OCI-LY3 (cell line): ENCODE results near the gene UNC5C.

ENCODE experiments used
- EZH2phosphoT487 ChIP-seq: fragments of 200-600 bp; shearing (Covaris generic); IDR thresholded peaks from 2 replicates; pipeline ENCODE4 v1.6.1; 2018; ENCODE audit warnings: antibody characterized with exemption, mixed run types, low read depth
- TF ChIP-seq, protein P1 (sequence below): fragments of 200-600, 300-600 bp; sonication (generic); IDR thresholded peaks from 2 replicates; pipeline ENCODE4 v1.5.1; 2014; ENCODE audit warnings: antibody characterized with exemption, low read length, low read depth

DNA sequence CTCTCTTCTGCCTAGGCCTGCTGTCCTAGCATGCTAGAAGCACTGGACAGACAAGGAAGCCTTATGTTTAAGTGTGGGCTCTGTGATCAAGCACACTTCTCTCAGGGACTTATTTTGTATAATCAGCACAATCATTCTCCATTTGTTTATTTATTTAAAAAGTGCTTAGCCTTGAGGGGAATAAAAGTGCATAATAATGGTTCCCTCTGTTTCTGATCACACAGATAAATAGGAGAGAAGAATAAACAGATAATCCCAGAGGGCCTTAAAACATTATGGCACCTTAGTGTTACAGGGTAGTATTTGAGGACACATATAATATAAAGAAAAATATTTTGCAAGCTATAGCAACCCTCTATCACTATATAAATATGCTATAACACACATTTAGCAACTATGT is 146.5 kb downstream of the UNC5C start:
- TF ChIP-seq, protein P1, sequence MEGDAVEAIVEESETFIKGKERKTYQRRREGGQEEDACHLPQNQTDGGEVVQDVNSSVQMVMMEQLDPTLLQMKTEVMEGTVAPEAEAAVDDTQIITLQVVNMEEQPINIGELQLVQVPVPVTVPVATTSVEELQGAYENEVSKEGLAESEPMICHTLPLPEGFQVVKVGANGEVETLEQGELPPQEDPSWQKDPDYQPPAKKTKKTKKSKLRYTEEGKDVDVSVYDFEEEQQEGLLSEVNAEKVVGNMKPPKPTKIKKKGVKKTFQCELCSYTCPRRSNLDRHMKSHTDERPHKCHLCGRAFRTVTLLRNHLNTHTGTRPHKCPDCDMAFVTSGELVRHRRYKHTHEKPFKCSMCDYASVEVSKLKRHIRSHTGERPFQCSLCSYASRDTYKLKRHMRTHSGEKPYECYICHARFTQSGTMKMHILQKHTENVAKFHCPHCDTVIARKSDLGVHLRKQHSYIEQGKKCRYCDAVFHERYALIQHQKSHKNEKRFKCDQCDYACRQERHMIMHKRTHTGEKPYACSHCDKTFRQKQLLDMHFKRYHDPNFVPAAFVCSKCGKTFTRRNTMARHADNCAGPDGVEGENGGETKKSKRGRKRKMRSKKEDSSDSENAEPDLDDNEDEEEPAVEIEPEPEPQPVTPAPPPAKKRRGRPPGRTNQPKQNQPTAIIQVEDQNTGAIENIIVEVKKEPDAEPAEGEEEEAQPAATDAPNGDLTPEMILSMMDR, result no peak
- no peak for TF ChIP-seq EZH2phosphoT487
